Lower lobe of right lung (tissue), 2 donors: ENCODE measurements around the gene SIGLEC7. TPM values are rescaled to one million over a fixed set of nuclear protein-coding genes. Genes with fewer than 3 reads are reported as not detected.

Experiments
- ATAC-seq, 2 donors: fragments of 200-7000 bp; cut with Tn5 transposase; one replicate each; pipeline ENCODE4 v1.9.1; 2020 to 2022; ENCODE audit warnings: mild to moderate bottlenecking in 2 of 2, moderate library complexity in 2 of 2
- DNase-seq: peaks from one replicate; pipeline ENCODE4 v3.0.0-alpha.2; 2020
- H3K27ac ChIP-seq: fragments of 200-600 bp; one replicate; pipeline ENCODE4 v1.8.0; 2022
- H3K27me3 ChIP-seq: fragments of 200-600 bp; one replicate; pipeline ENCODE4 v1.8.0; 2022; ENCODE audit warnings: low read depth
- H3K36me3 ChIP-seq: fragments of 200-600 bp; one replicate; pipeline ENCODE4 v1.8.0; 2022; ENCODE audit warnings: mild to moderate bottlenecking
- H3K4me1 ChIP-seq: fragments of 200-600 bp; one replicate; pipeline ENCODE4 v1.8.0; 2022
- H3K4me3 ChIP-seq: fragments of 200-600 bp; one replicate; pipeline ENCODE4 v1.8.0; 2022; ENCODE audit warnings: mild to moderate bottlenecking
- H3K9me3 ChIP-seq: fragments of 200-600 bp; one replicate; pipeline ENCODE4 v1.8.0; 2022
- intact Hi-C: fragments of 100-400 bp; cut with DNase I; formaldehyde crosslinking; loops from one replicate; pipeline ENCODE4 v1.11.0; 2022
- total RNA-seq: library from RNA; stranded (reverse); fragmentation: NEBNext Ultra II Directional; extraction: Animal tissue kit (Norgen Biotek cat#: 25700); gene quantifications from one replicate; pipeline ENCODE4 v1.2.1, GENCODE V29; 2021
- TF ChIP-seq, protein P1 (sequence below): fragments of 200-600 bp; IDR thresholded peaks from one replicate; pipeline ENCODE4 v1.8.0; 2022; ENCODE audit warnings: antibody characterized with exemption, mild to moderate bottlenecking
- donor health status: DM: no; HTN: yes; CAD: no; lungs with severe emphysema.

The SIGLEC7 gene
- total RNA-seq, 1 donor from 2014 or later = 10.0 TPM

DNA sequence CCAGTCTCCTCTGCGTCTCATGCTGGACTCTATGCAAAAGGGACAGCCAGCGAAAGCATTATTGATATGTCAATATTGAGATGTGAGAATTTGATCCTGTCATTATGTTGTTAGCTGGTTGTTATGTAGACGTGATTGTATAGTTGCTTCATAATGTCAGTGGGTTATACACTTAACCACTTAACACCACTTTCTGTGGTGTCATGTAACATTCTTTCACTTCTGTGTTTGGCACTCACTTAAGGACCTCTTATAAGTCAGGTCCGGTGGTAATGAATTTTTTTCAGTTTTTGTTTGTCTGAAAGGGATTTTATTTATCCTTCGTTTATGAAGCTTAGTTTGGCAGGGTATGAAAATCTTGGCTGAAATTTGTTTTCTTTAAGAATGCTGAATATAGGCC, 7.1 kb upstream of the SIGLEC7 start:
- no peak for DNase-seq
- Histone ChIP-seq H3K4me1 (peaks cover 37% of the 10 kb centered on the region), H3K27ac (no peak overlapping the region), H3K36me3 (no peaks in the 10 kb centered on the region), H3K9me3 (no peaks in the 10 kb centered on the region), H3K27me3 (no peaks in the 10 kb centered on the region), H3K4me3 (no peak overlapping the region)
- ATAC-seq = no peak
- intact Hi-C loops = no loop called here
- TF ChIP-seq, protein P1, sequence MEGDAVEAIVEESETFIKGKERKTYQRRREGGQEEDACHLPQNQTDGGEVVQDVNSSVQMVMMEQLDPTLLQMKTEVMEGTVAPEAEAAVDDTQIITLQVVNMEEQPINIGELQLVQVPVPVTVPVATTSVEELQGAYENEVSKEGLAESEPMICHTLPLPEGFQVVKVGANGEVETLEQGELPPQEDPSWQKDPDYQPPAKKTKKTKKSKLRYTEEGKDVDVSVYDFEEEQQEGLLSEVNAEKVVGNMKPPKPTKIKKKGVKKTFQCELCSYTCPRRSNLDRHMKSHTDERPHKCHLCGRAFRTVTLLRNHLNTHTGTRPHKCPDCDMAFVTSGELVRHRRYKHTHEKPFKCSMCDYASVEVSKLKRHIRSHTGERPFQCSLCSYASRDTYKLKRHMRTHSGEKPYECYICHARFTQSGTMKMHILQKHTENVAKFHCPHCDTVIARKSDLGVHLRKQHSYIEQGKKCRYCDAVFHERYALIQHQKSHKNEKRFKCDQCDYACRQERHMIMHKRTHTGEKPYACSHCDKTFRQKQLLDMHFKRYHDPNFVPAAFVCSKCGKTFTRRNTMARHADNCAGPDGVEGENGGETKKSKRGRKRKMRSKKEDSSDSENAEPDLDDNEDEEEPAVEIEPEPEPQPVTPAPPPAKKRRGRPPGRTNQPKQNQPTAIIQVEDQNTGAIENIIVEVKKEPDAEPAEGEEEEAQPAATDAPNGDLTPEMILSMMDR = no peak

- H3K27ac ChIP-seq = peak overlapping the region; percentile 78
- H3K27me3 ChIP-seq = no peaks in the 10 kb centered on the region
- peaks cover 41% of the 10 kb centered on the region for H3K4me1 ChIP-seq
- intact Hi-C loops = no loop called here
- H3K4me3 ChIP-seq = no peak overlapping the region
- no peaks in the 10 kb centered on the region for H3K36me3 ChIP-seq
- DNase-seq (no peak), ATAC-seq (no peak)
- H3K9me3 ChIP-seq = no peaks in the 10 kb centered on the region
- TF ChIP-seq, protein P1 = no peak
These were observed 5.9 kb upstream of the SIGLEC7 start for GRCh38 chr19:51135986-51136762.

- Histone ChIP-seq H3K4me3 (no peak overlapping the region), H3K27me3 (no peaks in the 10 kb centered on the region), H3K4me1 (peaks cover 40% of the 10 kb centered on the region), H3K9me3 (no peaks in the 10 kb centered on the region), H3K27ac (peak overlapping the region; percentile 78), H3K36me3 (no peaks in the 10 kb centered on the region)
- peak; percentile 58 to 79 for ATAC-seq
- DNase-seq = no peak
- TF ChIP-seq, protein P1 = no peak
- intact Hi-C loops = no loop called here
These were observed 5.1 kb upstream of the SIGLEC7 start for GRCh38 chr19:51136851-51137551.

DNA sequence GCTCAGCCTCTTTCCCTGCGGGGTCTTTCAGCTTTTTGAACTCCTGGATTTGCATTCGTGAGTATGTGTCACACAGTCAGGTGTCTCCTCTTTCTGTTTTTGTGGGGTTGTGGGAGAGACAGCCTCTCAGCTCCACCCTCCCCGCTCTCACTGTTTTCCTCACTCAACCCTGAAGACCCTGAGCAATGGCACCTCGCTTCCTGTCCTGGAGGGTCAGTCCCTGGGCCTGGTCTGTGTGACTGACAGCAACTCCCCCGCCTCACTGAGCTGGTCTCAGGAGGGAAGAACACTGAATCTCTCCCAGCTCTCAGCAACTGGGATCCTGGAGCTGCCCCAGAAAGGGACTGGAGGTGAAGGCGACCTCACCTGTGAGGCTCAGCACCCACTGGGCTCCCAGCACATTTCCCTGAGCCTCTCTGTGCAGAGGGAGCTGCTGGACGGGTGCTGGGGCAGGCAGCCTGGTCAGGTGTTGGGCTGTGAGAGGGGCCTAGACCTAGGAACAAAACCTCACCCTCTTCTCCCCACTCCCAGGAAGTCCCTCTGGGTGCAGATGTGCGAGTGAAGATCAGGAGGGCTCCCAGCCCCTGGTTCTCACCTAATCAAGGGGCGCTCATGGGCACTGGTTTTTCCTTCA, 4.2 kb upstream of the SIGLEC7 start:
- no peaks in the 10 kb centered on the region for H3K27me3 ChIP-seq
- DNase-seq = no peak
- no peaks in the 10 kb centered on the region for H3K36me3 ChIP-seq
- peaks cover 32% of the 10 kb centered on the region for H3K4me1 ChIP-seq
- H3K9me3 ChIP-seq = no peaks in the 10 kb centered on the region
- no peak for ATAC-seq
- intact Hi-C loops = no loop called here
- TF ChIP-seq, protein P1 = no peak
- peak overlapping the region; percentile 78 for H3K27ac ChIP-seq
- no peak overlapping the region for H3K4me3 ChIP-seq

GRCh38 chr19:51138549-51138979, 3.5 kb upstream of the SIGLEC7 start:
- no peaks in the 10 kb centered on the region for H3K9me3 ChIP-seq
- no peaks in the 10 kb centered on the region for H3K27me3 ChIP-seq
- no peak overlapping the region for H3K4me3 ChIP-seq
- H3K4me1 ChIP-seq = peaks cover 30% of the 10 kb centered on the region
- ATAC-seq = peak; percentile 79 to 82
- H3K27ac ChIP-seq = peak overlapping the region; percentile 78
- intact Hi-C loops = no loop called here
- peak; percentile 81 for DNase-seq
- H3K36me3 ChIP-seq = no peaks in the 10 kb centered on the region
- TF ChIP-seq, protein P1 = no peak
